HG03139 (cell line): ENCODE results near the gene KY.

Experiments
- ATAC-seq: cut with Tn5 transposase; IDR thresholded peaks from one replicate; pipeline ENCODE4 v1.9.1; 2021; ENCODE audit not compliant: unreplicated experiment

KY gene

DNA sequence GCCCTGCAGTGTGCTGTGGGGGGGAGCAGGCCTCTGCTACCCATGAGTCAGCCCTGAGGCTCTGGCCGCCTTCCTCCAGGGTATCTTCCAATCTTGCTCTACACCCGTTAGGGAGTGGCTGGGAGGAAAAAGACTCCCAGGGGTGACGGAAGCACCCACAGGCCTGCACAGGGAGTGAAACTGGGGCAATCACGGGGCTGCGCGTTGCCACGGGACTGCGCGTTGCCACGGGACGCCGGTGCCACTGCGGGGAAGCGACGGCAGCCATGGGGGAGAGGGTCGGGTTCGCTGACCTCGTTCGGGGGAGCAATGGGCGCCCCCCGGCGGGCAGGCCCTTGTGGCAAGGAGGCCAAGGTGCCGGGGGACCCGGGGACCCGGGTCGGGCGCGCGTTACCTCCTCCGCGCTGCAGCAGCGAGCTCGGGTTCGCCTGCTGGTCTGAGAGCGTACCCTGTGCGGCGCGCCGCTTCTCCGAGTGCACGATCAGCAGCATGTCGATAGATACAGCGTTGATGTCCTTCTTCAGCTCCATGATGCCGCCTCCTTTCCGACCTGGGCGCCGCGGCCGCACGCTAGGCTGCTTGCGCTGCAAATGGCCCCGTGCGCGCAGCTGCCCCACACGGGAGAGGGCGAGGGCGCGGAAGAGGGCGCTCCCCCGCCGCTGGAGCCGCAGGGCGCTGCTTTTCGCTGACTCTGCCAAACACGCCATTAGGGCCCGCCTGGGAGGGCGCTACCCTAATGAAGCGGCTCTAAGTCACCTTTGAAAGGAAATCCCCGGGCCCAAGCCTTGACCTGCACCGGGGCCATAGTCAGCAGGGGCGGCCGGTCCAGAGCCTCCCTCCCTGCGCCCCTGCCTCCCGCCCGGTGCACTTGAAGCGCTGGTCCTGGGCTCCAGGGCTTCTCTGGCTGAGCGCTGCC lies at the start of gene KY:
Gene KY (minus strand): TSS at position 592 of the 916 bp plus-strand sequence. CDS start 62 bp downstream, at position 530.
- ATAC-seq: no peak

GRCh38 chr3:134699721-134700120 lies 48.9 kb upstream of the KY start:
- ATAC-seq: no peak

GRCh38 chr3:134699141-134699711 lies 48.4 kb upstream of the KY start:
- no peak for ATAC-seq

GRCh38 chr3:134697830-134698689 lies 47.2 kb upstream of the KY start:
- ATAC-seq: no peak

- ATAC-seq: no peak
These were observed 45.3 kb upstream of the KY start for GRCh38 chr3:134696155-134696554.

DNA sequence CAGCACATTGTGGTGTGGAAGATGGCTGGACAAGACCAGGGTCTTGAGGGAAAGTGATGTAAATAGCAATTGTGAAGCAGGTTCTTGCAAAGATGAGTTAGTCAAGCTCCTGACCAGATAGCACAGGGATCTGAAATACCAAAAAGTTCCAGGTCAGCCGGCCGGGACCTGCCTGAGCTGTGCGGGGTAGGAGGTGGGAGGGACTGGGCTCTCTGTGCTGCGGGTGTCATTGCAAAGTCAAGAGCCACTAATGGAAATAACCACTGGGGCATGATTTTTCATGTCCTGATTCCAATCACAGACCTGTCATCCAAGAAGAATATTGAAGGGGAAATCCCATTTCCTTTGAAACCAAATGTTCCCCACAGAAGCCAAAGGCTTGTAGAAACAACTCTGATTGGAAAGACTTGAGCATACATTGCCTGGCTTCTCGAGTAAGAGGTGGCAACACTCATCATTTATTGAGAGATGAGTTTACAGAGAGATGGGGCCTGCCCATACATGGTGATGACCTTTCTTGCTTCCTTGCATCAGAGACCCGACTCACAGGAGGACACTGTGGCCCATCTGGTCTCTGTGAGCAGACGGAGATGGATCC lies 44.2 kb upstream of the KY start:
- ATAC-seq: no peak

- ATAC-seq: no peak
These were observed 43.6 kb upstream of the KY start for GRCh38 chr3:134694466-134694865.

GRCh38 chr3:134693804-134694203 lies 43.0 kb upstream of the KY start:
- ATAC-seq: no peak

DNA sequence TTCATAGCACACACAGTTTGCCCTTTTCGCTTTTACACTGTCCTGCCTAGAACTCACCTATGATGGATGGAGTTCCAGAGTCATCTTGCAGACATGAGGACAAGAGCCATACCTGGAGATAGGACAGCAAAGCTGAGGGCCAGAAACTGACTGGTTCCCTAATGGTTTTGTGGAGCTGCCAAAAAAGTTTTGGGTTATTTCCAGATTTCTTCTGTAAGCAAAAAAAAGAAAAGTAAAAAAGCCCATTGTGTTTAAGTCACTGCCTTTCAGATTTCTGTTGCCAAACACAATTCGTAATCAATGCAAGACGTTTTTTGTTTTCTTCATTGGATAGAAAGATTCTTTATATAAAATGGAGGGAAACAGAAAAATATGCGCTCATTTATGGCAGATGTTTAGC lies 42.4 kb upstream of the KY start:
- no peak for ATAC-seq

DNA sequence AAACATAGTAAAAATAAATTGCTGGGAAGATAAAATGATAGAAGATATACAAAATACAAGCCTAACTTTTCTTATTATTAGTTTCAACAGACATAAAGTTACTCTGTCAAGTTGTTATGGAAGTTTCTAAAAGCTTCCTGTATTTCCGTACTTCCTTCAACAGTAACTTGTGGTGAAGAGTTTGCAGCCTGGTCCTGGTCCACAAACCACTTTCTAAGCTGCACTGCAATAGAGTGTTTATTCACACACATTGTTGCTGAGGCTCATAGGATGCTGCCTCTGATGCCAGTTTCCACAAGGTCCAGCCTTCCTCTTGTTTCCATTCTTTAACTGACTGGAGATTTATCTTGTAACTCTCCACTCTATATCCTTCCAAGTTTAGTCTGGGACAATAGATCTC lies 39.4 kb upstream of the KY start:
- ATAC-seq: no peak

DNA sequence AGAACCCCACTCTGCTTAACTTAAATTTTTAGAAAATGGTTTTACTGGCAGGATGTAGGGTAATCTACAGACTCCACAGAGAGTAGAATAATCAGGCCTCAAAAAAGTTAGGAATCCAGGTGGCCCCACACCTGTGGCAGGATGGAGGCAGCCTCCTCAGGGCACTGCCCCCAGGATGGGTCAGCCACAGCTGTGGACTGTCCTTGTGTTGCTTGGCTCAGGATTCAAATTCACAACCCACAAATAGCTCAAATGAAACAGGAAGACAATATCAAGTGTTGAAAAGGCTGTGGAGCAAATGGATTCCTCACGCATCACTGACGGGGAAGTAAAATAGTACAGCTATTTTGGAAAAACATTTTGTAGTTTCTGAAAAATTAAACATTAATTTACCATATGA lies 36.8 kb upstream of the KY start:
- no peak for ATAC-seq

GRCh38 chr3:134685929-134686802 lies 35.3 kb upstream of the KY start:
- no peak for ATAC-seq

- ATAC-seq: no peak
These were observed 31.5 kb upstream of the KY start for GRCh38 chr3:134682196-134682880.

GRCh38 chr3:134681522-134681900 lies 30.7 kb upstream of the KY start:
- ATAC-seq: no peak

- no peak for ATAC-seq
These were observed 30.1 kb upstream of the KY start for GRCh38 chr3:134680796-134681521.

DNA sequence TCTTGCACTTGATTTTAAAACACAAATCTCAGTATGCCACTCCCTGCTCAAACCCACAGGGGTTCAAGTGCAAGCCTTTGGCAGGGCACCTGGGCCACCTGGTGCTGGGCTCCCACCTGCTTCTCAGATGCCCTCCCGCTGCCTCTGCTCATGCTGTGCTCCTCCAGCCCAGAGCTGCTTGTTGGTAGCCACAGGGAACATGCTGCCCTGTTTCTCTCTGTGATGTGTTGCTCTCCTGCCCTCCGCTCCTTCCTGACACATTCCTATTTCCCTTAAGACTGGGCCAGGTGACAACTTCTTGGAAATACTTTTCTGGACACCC lies 27.1 kb upstream of the KY start:
- ATAC-seq: no peak

GRCh38 chr3:134677196-134677986 lies 26.6 kb upstream of the KY start:
- no peak for ATAC-seq

GRCh38 chr3:134675726-134676256 lies 25.0 kb upstream of the KY start:
- ATAC-seq: no peak
